ENCODE data around the gene USP13. TPM values are rescaled to one million over a fixed set of nuclear protein-coding genes. Genes with fewer than 3 reads are reported as not detected.

The USP13 gene
- total and polyA plus RNA-seq, 2 donors from 2014 or later, result 3.0 to 9.0 TPM

DNA sequence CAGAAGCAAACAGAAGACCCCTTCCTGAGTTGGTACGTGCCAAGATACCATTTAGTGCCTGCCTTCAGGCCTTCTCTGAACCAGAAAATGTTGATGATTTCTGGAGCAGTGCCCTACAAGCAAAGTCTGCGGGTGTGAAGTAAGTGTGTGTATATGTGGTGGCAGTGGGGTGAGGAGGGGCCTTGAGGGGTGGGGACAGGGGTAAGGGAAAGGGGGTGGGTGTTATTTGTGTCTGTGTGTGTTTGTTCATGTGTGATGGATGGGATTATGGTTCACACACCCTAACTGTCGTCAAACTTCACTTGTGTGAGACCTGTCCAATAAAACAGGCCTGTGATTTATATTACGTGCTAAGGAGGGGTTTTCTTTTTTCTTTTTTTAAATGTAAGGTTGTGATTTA is 92.2 kb downstream of the USP13 start:
- H3K9me3 ChIP-seq (ENCODE audit: control insufficient read depth in 2 of 3, insufficient read depth in 1 of 3, low read length in 3 of 3), result no peaks in the 10 kb centered on the region
- no peak for DNase-seq
- no peaks in the 10 kb centered on the region for H3K27me3 ChIP-seq (ENCODE audit: control insufficient read depth, insufficient read depth, low read length)
- TF ChIP-seq, protein P1, sequence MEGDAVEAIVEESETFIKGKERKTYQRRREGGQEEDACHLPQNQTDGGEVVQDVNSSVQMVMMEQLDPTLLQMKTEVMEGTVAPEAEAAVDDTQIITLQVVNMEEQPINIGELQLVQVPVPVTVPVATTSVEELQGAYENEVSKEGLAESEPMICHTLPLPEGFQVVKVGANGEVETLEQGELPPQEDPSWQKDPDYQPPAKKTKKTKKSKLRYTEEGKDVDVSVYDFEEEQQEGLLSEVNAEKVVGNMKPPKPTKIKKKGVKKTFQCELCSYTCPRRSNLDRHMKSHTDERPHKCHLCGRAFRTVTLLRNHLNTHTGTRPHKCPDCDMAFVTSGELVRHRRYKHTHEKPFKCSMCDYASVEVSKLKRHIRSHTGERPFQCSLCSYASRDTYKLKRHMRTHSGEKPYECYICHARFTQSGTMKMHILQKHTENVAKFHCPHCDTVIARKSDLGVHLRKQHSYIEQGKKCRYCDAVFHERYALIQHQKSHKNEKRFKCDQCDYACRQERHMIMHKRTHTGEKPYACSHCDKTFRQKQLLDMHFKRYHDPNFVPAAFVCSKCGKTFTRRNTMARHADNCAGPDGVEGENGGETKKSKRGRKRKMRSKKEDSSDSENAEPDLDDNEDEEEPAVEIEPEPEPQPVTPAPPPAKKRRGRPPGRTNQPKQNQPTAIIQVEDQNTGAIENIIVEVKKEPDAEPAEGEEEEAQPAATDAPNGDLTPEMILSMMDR (IDR thresholded peaks at IDR 0.05; ENCODE audit: borderline replicate concordance, extremely low read depth, insufficient read depth), result no peak
- no peaks in the 10 kb centered on the region for H3K4me1 ChIP-seq (ENCODE audit: control insufficient read depth in 2 of 3, insufficient read depth in 2 of 3, low read depth in 1 of 3, low read length in 3 of 3)
- no peak overlapping the region for H3K27ac ChIP-seq (ENCODE audit: low read depth in 2 of 2, low read length in 2 of 2)
- H3K36me3 ChIP-seq (ENCODE audit: control insufficient read depth in 2 of 3, insufficient read depth in 3 of 3, low read length in 3 of 3), result peaks cover 0 to 13% (median 0%) of the 10 kb centered on the region in 3 donors
- no peak for FAIRE-seq
- H3K9ac ChIP-seq (ENCODE audit: low read length in 3 of 3), result no peak overlapping the region
- no peak overlapping the region for H3K4me3 ChIP-seq (ENCODE audit: low read length in 3 of 3)
- intact Hi-C loops (cut with DNase I), result no loop called here

DNA sequence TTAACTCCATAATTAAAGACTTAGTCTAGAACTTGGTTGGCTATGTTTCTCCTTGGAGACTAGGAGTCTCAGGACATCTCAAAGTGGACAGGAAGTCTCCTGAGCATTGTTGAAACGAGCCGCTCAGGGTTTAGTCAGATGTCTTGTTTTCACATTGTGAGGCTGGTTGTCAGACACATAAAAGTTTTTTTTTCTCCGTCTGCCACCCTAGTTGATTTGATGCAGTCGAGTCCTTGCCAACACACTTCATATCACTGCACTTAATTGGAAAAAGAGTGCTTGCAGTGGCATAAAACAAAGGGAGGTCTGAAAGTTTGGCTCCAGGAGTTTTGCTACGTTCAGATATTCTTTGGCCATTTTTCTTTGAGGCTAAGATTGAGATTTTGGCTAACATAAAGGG is 92.9 kb downstream of the USP13 start:
- H3K4me3 ChIP-seq (ENCODE audit: low read length in 3 of 3), result no peak overlapping the region
- H3K9ac ChIP-seq (ENCODE audit: low read length in 3 of 3), result no peak overlapping the region
- TF ChIP-seq, protein P1 (IDR thresholded peaks at IDR 0.05; ENCODE audit: borderline replicate concordance, extremely low read depth, insufficient read depth), result no peak
- intact Hi-C loops (cut with DNase I), result no loop called here
- DNase-seq (no peak), FAIRE-seq (no peak)
- peaks cover 0 to 13% (median 0%) of the 10 kb centered on the region in 3 donors for H3K36me3 ChIP-seq (ENCODE audit: control insufficient read depth in 2 of 3, insufficient read depth in 3 of 3, low read length in 3 of 3)
- H3K4me1 ChIP-seq (ENCODE audit: control insufficient read depth in 2 of 3, insufficient read depth in 2 of 3, low read depth in 1 of 3, low read length in 3 of 3), result no peaks in the 10 kb centered on the region
- H3K27me3 ChIP-seq (ENCODE audit: control insufficient read depth, insufficient read depth, low read length), result no peaks in the 10 kb centered on the region
- no peaks in the 10 kb centered on the region for H3K9me3 ChIP-seq (ENCODE audit: control insufficient read depth in 2 of 3, insufficient read depth in 1 of 3, low read length in 3 of 3)
- H3K27ac ChIP-seq (ENCODE audit: low read depth in 2 of 2, low read length in 2 of 2), result no peak overlapping the region

DNA sequence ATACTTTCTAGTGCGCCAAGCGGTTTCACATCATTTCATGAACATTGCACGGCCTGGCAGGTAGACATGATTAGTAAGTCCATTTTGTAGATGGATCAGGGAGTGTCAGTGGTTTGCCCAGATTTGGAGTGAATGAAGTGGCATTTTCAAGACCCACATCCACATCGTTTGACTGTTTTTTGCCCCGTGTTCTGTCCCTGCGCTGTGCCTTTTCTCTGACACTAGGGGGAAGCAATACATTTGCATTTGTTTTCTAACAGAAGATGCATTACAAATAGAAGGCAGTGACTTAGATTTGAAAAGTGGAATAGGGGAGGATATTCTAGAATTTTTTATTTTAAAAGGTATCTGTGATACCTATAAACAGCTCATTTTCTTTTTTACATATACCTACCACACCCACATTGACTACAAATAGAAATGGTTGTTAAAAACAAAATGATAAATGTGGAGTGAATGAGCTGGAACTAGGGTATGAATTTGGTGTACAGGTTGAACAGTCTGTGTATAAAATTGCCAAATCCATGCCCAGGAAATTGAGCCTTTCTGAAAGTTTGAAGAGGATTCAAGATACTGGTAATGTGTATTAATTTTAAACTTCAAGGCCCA is 98.0 kb downstream of the USP13 start:
- peaks cover 0 to 7% (median 2%) of the 10 kb centered on the region in 3 donors for H3K36me3 ChIP-seq (ENCODE audit: control insufficient read depth in 2 of 3, insufficient read depth in 3 of 3, low read length in 3 of 3)
- intact Hi-C loops (cut with DNase I), result no loop called here
- no peak overlapping the region for H3K9ac ChIP-seq (ENCODE audit: low read length in 3 of 3)
- no peaks in the 10 kb centered on the region for H3K27me3 ChIP-seq (ENCODE audit: control insufficient read depth, insufficient read depth, low read length)
- no peak overlapping the region for H3K27ac ChIP-seq (ENCODE audit: low read depth in 2 of 2, low read length in 2 of 2)
- TF ChIP-seq, protein P1 (IDR thresholded peaks at IDR 0.05; ENCODE audit: borderline replicate concordance, extremely low read depth, insufficient read depth), result peak; percentile 20
- no peaks in the 10 kb centered on the region for H3K4me1 ChIP-seq (ENCODE audit: control insufficient read depth in 2 of 3, insufficient read depth in 2 of 3, low read depth in 1 of 3, low read length in 3 of 3)
- no peak overlapping the region for H3K4me3 ChIP-seq (ENCODE audit: low read length in 3 of 3)
- H3K9me3 ChIP-seq (ENCODE audit: control insufficient read depth in 2 of 3, insufficient read depth in 1 of 3, low read length in 3 of 3), result no peaks in the 10 kb centered on the region
- DNase-seq, result peak in 2 of 5 donors; percentile 7 to 15
- FAIRE-seq, result no peak

DNA sequence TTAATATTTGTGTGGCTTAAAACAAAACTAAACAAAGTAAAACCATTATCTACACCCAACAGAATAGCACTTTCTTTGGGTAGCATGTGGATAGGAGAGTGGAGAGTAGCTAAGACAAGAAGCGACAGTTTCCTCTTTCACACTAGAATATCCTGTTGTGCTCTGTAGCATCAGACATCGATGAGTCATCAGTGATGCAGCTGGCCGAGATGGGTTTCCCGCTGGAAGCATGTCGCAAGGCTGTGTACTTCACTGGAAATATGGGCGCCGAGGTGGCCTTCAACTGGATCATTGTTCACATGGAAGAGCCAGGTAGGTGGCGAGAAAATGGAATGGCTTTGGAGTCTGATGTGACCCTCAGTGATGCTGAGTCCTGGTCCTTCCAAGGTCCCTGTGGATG is 108.1 kb downstream of the USP13 start:
- Histone ChIP-seq H3K9ac (ENCODE audit: low read length in 3 of 3) (no peak overlapping the region), H3K27me3 (ENCODE audit: control insufficient read depth, insufficient read depth, low read length) (no peaks in the 10 kb centered on the region), H3K9me3 (ENCODE audit: control insufficient read depth in 2 of 3, insufficient read depth in 1 of 3, low read length in 3 of 3) (no peaks in the 10 kb centered on the region), H3K36me3 (ENCODE audit: control insufficient read depth in 2 of 3, insufficient read depth in 3 of 3, low read length in 3 of 3) (no peaks in the 10 kb centered on the region), H3K4me1 (ENCODE audit: control insufficient read depth in 2 of 3, insufficient read depth in 2 of 3, low read depth in 1 of 3, low read length in 3 of 3) (no peaks in the 10 kb centered on the region), H3K4me3 (ENCODE audit: low read length in 3 of 3) (no peak overlapping the region), H3K27ac (ENCODE audit: low read depth in 2 of 2, low read length in 2 of 2) (no peak overlapping the region)
- DNase-seq (no peak), FAIRE-seq (no peak)
- TF ChIP-seq, protein P1 (IDR thresholded peaks at IDR 0.05; ENCODE audit: borderline replicate concordance, extremely low read depth, insufficient read depth), result no peak
- intact Hi-C loops (cut with DNase I), result no loop called here
